Nephron progenitor cell (in vitro differentiated cells): Measurements from ENCODE around the gene BCAR3.
A peak's percentile ranks its signal among the peaks of the same experiment; 100 is the strongest.

ENCODE experiments used
- DNase-seq: peaks from one replicate; pipeline ENCODE4 v3.0.0; 2021
- H3K27ac Mint-ChIP-seq: 2 replicates; pipeline ENCODE4 v1.8.0; 2021; ENCODE audit warnings: mild to moderate bottlenecking, moderate library complexity, mixed read lengths
- H3K27me3 Mint-ChIP-seq: 2 replicates; pipeline ENCODE4 v1.8.0; 2021; ENCODE audit warnings: mild to moderate bottlenecking, low read depth, mixed read lengths; ENCODE audit not compliant: poor library complexity
- H3K36me3 Mint-ChIP-seq: 2 replicates; pipeline ENCODE4 v1.8.0; 2021; ENCODE audit warnings: low read depth, mixed read lengths
- H3K4me1 Mint-ChIP-seq: 2 replicates; pipeline ENCODE4 v1.8.0; 2021; ENCODE audit warnings: mixed read lengths
- H3K4me3 Mint-ChIP-seq: 2 replicates; pipeline ENCODE4 v1.8.0; 2021; ENCODE audit warnings: mild to moderate bottlenecking, moderate library complexity, mixed read lengths
- H3K9me3 Mint-ChIP-seq: 2 replicates; pipeline ENCODE4 v1.8.0; 2021; ENCODE audit warnings: mild to moderate bottlenecking, moderate library complexity, mixed read lengths
- CTCF ChIP-seq: fragments of 200-600 bp; sonication (generic); IDR thresholded peaks from 2 replicates; pipeline ENCODE4 v1.5.0; 2021; ENCODE audit warnings: antibody characterized with exemption

The BCAR3 gene

DNA sequence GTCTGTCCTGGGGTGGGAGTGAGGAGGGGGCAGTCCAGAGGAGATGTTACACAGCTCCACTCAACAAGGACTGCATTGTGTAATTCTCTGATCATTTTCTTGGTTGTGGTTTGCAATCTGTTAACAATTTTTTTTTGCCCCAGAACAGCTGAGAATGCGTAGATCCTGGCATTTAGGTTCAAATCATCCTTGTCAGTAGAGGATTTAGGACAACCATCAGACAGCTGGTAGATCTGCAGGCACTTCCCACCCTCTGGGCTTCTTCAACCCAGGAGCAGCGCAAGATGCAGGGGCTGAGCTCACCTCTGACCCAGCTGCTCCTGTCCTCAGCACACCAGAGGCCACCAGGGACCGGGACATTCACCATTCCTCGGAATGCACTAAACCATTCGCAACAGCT, 13.5 kb downstream of the BCAR3 start:
- Mint-ChIP-seq H3K27ac (peak overlapping the region; percentile 49), H3K36me3 (peaks cover 36% of the 10 kb centered on the region), H3K4me3 (no peak overlapping the region), H3K9me3 (no peaks in the 10 kb centered on the region), H3K27me3 (no peaks in the 10 kb centered on the region), H3K4me1 (peaks cover 49% of the 10 kb centered on the region)
- TF ChIP-seq CTCF = no peak
- no peak for DNase-seq

DNA sequence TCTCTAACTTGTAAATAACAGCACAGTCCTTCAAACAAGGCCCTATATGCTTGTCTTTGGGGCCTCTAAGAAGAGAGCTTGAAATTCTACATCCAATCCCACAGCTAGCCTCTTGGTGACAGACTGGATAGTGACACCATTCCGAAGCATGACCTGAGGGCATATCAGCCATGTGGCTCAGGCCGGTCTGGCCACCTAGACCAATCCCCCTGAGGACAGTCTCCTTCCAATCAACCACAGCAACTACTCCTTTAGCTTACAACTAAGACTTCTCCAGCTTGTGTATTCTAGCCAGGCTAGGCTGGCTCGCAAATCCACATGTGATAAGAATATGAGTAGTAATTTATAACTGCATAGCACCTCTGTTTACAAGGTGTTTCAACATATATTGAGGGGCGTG, 14.0 kb downstream of the BCAR3 start:
- Mint-ChIP-seq H3K27ac (peak overlapping the region; percentile 38), H3K4me1 (peaks cover 54% of the 10 kb centered on the region), H3K9me3 (no peaks in the 10 kb centered on the region)

GRCh38 chr1:93666613-93667384, 14.8 kb downstream of the BCAR3 start:
- Mint-ChIP-seq H3K27ac (peak overlapping the region; percentile 24), H3K9me3 (no peaks in the 10 kb centered on the region), H3K4me1 (peaks cover 59% of the 10 kb centered on the region), H3K4me3 (no peak overlapping the region), H3K27me3 (no peaks in the 10 kb centered on the region), H3K36me3 (peaks cover 41% of the 10 kb centered on the region)
- no peak for DNase-seq
- TF ChIP-seq CTCF = no peak

More for the DNA sequence above, 14.0 kb downstream of the BCAR3 start:
- H3K4me3 Mint-ChIP-seq = no peak overlapping the region
- DNase-seq = no peak
- peaks cover 36% of the 10 kb centered on the region for H3K36me3 Mint-ChIP-seq
- no peak for TF ChIP-seq CTCF
- H3K27me3 Mint-ChIP-seq = no peaks in the 10 kb centered on the region

DNA sequence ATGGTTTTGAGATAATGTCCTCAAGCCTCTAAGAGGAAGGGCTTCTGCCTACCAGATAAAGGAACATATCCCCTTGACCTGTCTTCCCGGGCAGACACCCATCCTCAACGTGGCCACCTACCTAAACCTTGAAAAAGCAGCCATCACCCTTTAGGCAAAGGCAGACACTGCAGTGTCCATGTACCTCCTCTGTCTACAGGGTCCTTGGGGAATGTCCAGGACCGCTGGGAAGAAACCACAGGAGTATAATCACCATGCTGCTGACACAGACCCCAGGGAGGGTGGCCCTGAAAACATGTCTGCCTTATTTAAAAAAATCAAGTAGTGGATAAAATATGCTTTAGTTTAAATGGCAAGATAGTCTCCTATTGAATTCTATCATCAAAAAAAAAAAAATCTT, 16.6 kb downstream of the BCAR3 start:
- no peak for TF ChIP-seq CTCF
- no peaks in the 10 kb centered on the region for H3K27me3 Mint-ChIP-seq
- peaks cover 64% of the 10 kb centered on the region for H3K4me1 Mint-ChIP-seq
- no peak overlapping the region for H3K4me3 Mint-ChIP-seq
- no peak overlapping the region for H3K27ac Mint-ChIP-seq
- no peak for DNase-seq
- peaks cover 45% of the 10 kb centered on the region for H3K36me3 Mint-ChIP-seq
- H3K9me3 Mint-ChIP-seq = no peaks in the 10 kb centered on the region

DNA sequence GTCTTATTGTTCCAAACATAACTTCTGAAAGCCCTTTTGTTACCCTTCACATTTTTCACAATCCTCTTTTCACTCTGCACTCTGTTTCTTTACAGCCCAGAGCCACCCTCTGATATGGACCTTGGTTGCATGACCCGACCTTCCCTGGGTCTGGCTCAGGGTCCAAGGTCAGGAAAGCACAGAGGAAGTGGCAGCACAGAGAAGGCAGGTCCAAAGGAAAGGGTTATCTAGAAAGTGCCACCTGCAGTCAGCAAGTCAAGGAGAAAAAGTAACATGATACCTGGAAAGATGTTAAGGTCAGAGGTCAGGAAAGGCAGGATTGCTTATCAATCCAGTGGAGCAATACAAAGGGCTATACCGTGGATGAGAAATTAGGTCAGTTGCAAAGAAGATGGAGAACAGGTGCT, 18.4 kb downstream of the BCAR3 start:
- peaks cover 65% of the 10 kb centered on the region for H3K4me1 Mint-ChIP-seq
- TF ChIP-seq CTCF = no peak
- H3K27me3 Mint-ChIP-seq = no peaks in the 10 kb centered on the region
- H3K4me3 Mint-ChIP-seq = no peak overlapping the region
- peaks cover 58% of the 10 kb centered on the region for H3K36me3 Mint-ChIP-seq
- peak overlapping the region; percentile 8 for H3K27ac Mint-ChIP-seq
- H3K9me3 Mint-ChIP-seq = no peaks in the 10 kb centered on the region
- no peak for DNase-seq
